ENCODE results near the gene CSTPP1. TPM values are rescaled to one million over a fixed set of nuclear protein-coding genes. Genes with fewer than 3 reads are reported as not detected.

Gene CSTPP1
- total RNA-seq, 1 donor from 2014 or later, result 29.6 TPM

- no peaks in the 10 kb centered on the region for H3K27me3 ChIP-seq (ENCODE audit: insufficient read depth, low read length)
- no peak overlapping the region for H2AFZ ChIP-seq (ENCODE audit: low read depth, low read length)
- H3K4me2 ChIP-seq (ENCODE audit: low read length), result no peak overlapping the region
- no peaks in the 10 kb centered on the region for H3K4me1 ChIP-seq (ENCODE audit: insufficient read depth, low read length)
- H4K20me1 ChIP-seq (ENCODE audit: insufficient read depth, low read length), result no peaks in the 10 kb centered on the region
- no peaks in the 10 kb centered on the region for H3K36me3 Mint-ChIP-seq (ENCODE audit: low read depth, unreplicated experiment)
- H3K27me3 Mint-ChIP-seq (ENCODE audit: low read depth, unreplicated experiment), result no peaks in the 10 kb centered on the region
- peaks cover 6% of the 10 kb centered on the region for H3K4me1 Mint-ChIP-seq (ENCODE audit: low read depth, unreplicated experiment)
- H3K4me3 ChIP-seq (ENCODE audit: insufficient read depth, low read depth, low read length), result no peak overlapping the region
- TF ChIP-seq EZH2 (IDR thresholded peaks at IDR 0.05; ENCODE audit: insufficient read depth, low read length) (no peak), CTCF (IDR thresholded peaks at IDR 0.05; ENCODE audit: insufficient read depth, low read depth, low read length) (no peak)
- no peaks in the 10 kb centered on the region for H3K79me2 ChIP-seq (ENCODE audit: insufficient read depth, low read length)
- DNase-seq (ENCODE audit: low read depth) (no peak), FAIRE-seq (no peak)
- H3K27ac ChIP-seq (ENCODE audit: low read depth, low read length), result no peak overlapping the region
- H3K4me3 Mint-ChIP-seq (ENCODE audit: unreplicated experiment), result no peak overlapping the region
- H3K9ac ChIP-seq (ENCODE audit: low read length), result no peak overlapping the region
- H3K9me3 Mint-ChIP-seq (ENCODE audit: unreplicated experiment), result no peaks in the 10 kb centered on the region
- no peaks in the 10 kb centered on the region for H3K36me3 ChIP-seq (ENCODE audit: insufficient read depth, low read length)
- H3K27ac Mint-ChIP-seq (ENCODE audit: unreplicated experiment), result no peak overlapping the region
- H3K9me3 ChIP-seq (ENCODE audit: insufficient read depth, low read depth, low read length), result no peaks in the 10 kb centered on the region
Measured at GRCh38 chr11:47130543-47130942, 194.0 kb downstream of the CSTPP1 start.

DNA sequence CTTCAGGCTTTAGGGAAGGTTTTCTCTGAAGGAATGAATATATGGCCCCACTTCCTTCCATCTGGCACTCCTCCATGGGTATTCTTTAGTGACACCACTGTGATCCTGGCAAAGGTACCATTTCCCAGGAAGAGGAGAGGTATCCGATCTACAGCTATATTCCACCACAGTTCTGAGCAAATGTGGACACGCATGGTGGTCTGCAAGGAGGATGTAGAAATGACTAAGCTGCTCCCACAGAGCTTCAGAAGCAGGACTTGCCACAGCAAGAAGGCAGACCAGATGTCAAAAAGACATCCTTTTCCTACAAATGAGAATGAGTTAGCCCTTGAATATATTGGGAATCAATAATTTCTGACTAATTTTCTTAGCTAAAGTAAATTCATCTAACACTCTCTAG is 194.6 kb downstream of the CSTPP1 start:
- H3K79me2 ChIP-seq (ENCODE audit: insufficient read depth, low read length), result no peaks in the 10 kb centered on the region
- H2AFZ ChIP-seq (ENCODE audit: low read depth, low read length), result no peak overlapping the region
- no peaks in the 10 kb centered on the region for H4K20me1 ChIP-seq (ENCODE audit: insufficient read depth, low read length)
- TF ChIP-seq EZH2 (IDR thresholded peaks at IDR 0.05; ENCODE audit: insufficient read depth, low read length), result no peak
- no peak for TF ChIP-seq CTCF (IDR thresholded peaks at IDR 0.05; ENCODE audit: insufficient read depth, low read depth, low read length)
- no peak overlapping the region for H3K4me3 ChIP-seq (ENCODE audit: insufficient read depth, low read depth, low read length)
- FAIRE-seq (no peak), DNase-seq (ENCODE audit: low read depth) (no peak)
- no peak overlapping the region for H3K4me3 Mint-ChIP-seq (ENCODE audit: unreplicated experiment)
- H3K9me3 ChIP-seq (ENCODE audit: insufficient read depth, low read depth, low read length), result no peaks in the 10 kb centered on the region
- H3K27me3 Mint-ChIP-seq (ENCODE audit: low read depth, unreplicated experiment), result no peaks in the 10 kb centered on the region
- H3K27ac ChIP-seq (ENCODE audit: low read depth, low read length), result no peak overlapping the region
- H3K36me3 Mint-ChIP-seq (ENCODE audit: low read depth, unreplicated experiment), result no peaks in the 10 kb centered on the region
- no peaks in the 10 kb centered on the region for H3K4me1 ChIP-seq (ENCODE audit: insufficient read depth, low read length)
- H3K9me3 Mint-ChIP-seq (ENCODE audit: unreplicated experiment), result no peaks in the 10 kb centered on the region
- H3K36me3 ChIP-seq (ENCODE audit: insufficient read depth, low read length), result no peaks in the 10 kb centered on the region
- no peak overlapping the region for H3K9ac ChIP-seq (ENCODE audit: low read length)
- H3K4me1 Mint-ChIP-seq (ENCODE audit: low read depth, unreplicated experiment), result peaks cover 6% of the 10 kb centered on the region
- no peak overlapping the region for H3K27ac Mint-ChIP-seq (ENCODE audit: unreplicated experiment)
- no peak overlapping the region for H3K4me2 ChIP-seq (ENCODE audit: low read length)
- no peaks in the 10 kb centered on the region for H3K27me3 ChIP-seq (ENCODE audit: insufficient read depth, low read length)

DNA sequence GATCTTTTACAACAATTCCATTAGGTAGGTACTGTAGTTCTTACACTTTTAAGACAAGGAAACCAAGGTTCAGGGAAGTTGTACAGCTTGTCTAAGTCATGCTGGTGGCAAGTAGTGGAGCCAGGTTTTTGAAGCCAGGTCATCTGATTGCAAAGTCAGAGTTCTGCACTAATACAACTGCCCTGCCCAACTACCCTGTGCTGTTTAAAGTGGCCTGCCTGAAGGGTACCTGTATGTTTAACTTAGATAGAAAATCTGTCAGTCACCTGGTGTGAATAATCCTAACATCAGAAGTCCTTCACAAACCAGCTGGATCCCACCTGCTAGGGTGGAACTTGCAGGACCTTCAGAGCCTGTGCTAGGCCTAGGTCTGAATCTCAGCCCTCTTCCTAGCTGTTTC is 195.9 kb downstream of the CSTPP1 start:
- Histone ChIP-seq H3K9me3 (ENCODE audit: insufficient read depth, low read depth, low read length) (no peaks in the 10 kb centered on the region), H3K36me3 (ENCODE audit: insufficient read depth, low read length) (no peaks in the 10 kb centered on the region), H4K20me1 (ENCODE audit: insufficient read depth, low read length) (no peaks in the 10 kb centered on the region), H3K9ac (ENCODE audit: low read length) (no peak overlapping the region), H3K4me1 (ENCODE audit: insufficient read depth, low read length) (no peaks in the 10 kb centered on the region), H3K79me2 (ENCODE audit: insufficient read depth, low read length) (no peaks in the 10 kb centered on the region), H3K27me3 (ENCODE audit: insufficient read depth, low read length) (no peaks in the 10 kb centered on the region), H3K27ac (ENCODE audit: low read depth, low read length) (no peak overlapping the region), H2AFZ (ENCODE audit: low read depth, low read length) (no peak overlapping the region), H3K4me2 (ENCODE audit: low read length) (no peak overlapping the region), H3K4me3 (ENCODE audit: insufficient read depth, low read depth, low read length) (no peak overlapping the region)
- Mint-ChIP-seq H3K36me3 (ENCODE audit: low read depth, unreplicated experiment) (peaks cover 3% of the 10 kb centered on the region), H3K4me3 (ENCODE audit: unreplicated experiment) (no peak overlapping the region), H3K27me3 (ENCODE audit: low read depth, unreplicated experiment) (no peaks in the 10 kb centered on the region), H3K9me3 (ENCODE audit: unreplicated experiment) (no peaks in the 10 kb centered on the region), H3K27ac (ENCODE audit: unreplicated experiment) (no peak overlapping the region), H3K4me1 (ENCODE audit: low read depth, unreplicated experiment) (peaks cover 6% of the 10 kb centered on the region)
- DNase-seq (ENCODE audit: low read depth), result no peak
- TF ChIP-seq CTCF (IDR thresholded peaks at IDR 0.05; ENCODE audit: insufficient read depth, low read depth, low read length) (no peak), EZH2 (IDR thresholded peaks at IDR 0.05; ENCODE audit: insufficient read depth, low read length) (no peak)
- no peak for FAIRE-seq
